ENCODE results near the gene DOCK9. TPM values are rescaled to one million over a fixed set of nuclear protein-coding genes. Genes with fewer than 3 reads are reported as not detected.

The DOCK9 gene
- total and polyA plus RNA-seq, 2 experiments from 2014 or later, result 16.4 to 38.9 TPM

DNA sequence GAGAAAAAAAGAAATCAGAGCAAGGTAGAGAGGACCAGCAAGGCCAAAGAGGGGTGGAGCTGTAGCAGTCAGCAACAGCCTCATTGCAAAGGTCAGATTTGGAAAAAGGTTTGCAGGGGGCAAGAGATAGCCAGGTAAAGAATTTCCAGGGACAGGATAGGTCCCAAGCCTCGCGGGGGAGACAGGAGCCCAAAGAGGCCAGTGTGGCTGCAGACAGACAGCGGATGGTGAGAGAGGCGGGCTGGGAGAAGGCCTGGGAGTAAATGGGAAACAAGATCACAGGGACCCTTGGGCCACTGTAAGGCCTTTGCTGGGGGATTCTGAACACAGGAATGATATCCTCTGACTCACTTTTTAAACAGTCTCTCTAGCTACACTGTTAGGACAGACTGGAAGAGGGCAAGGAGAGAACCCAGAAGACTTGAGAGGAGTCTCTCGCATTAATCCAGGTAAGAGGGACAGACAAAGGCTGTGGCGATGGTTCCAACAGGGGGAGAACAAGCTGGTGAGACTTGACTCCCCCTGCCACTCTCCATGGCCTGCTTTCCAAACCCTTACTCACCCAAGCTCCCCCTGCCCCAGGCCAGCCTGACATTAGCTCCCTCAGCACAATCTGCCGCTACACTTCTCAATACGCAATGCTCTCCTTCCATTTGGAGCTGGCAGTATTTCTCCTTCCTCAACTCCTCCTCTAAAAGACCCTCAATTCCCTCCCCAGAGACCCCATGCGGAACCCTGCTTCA lies 31.8 kb downstream of the DOCK9 start:
- no peak overlapping the region for H2AFZ ChIP-seq
- DNase-seq (ENCODE audit: low spot score), result no peak
- TF ChIP-seq EZH2phosphoT487 (IDR thresholded peaks at IDR 0.05; ENCODE audit: low read depth, severe bottlenecking, unreplicated experiment), result no peak
- no peak for TF ChIP-seq EZH2 (IDR thresholded peaks at IDR 0.05; ENCODE audit: borderline replicate concordance)
- TF ChIP-seq, protein P1, sequence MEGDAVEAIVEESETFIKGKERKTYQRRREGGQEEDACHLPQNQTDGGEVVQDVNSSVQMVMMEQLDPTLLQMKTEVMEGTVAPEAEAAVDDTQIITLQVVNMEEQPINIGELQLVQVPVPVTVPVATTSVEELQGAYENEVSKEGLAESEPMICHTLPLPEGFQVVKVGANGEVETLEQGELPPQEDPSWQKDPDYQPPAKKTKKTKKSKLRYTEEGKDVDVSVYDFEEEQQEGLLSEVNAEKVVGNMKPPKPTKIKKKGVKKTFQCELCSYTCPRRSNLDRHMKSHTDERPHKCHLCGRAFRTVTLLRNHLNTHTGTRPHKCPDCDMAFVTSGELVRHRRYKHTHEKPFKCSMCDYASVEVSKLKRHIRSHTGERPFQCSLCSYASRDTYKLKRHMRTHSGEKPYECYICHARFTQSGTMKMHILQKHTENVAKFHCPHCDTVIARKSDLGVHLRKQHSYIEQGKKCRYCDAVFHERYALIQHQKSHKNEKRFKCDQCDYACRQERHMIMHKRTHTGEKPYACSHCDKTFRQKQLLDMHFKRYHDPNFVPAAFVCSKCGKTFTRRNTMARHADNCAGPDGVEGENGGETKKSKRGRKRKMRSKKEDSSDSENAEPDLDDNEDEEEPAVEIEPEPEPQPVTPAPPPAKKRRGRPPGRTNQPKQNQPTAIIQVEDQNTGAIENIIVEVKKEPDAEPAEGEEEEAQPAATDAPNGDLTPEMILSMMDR (IDR thresholded peaks at IDR 0.05; ENCODE audit: poor library complexity), result no peak
- no peak overlapping the region for H3K4me3 ChIP-seq
- no peaks in the 10 kb centered on the region for H3K27me3 ChIP-seq
- H3K4me2 ChIP-seq, result no peak overlapping the region
- WGBS (ENCODE audit: low lambda C conversion rate, missing lambda C conversion rate), result 93% methylated on average over 9 of the region's 9 CpGs
- no peaks in the 10 kb centered on the region for H4K20me1 ChIP-seq (ENCODE audit: insufficient read depth, poor library complexity, severe bottlenecking)
- no peaks in the 10 kb centered on the region for H3K9me2 ChIP-seq (replicated peaks; ENCODE audit: insufficient read depth)
- no peaks in the 10 kb centered on the region for H3K36me3 ChIP-seq (replicated peaks; ENCODE audit: insufficient read depth, low read depth)
- no peaks in the 10 kb centered on the region for H3K79me2 ChIP-seq
- no peaks in the 10 kb centered on the region for H3K9me3 ChIP-seq (ENCODE audit: low read depth)
- no peaks in the 10 kb centered on the region for H3K4me1 ChIP-seq (ENCODE audit: insufficient read depth)
- H3K27ac ChIP-seq, result no peak overlapping the region

- H3K4me1 ChIP-seq (ENCODE audit: insufficient read depth), result no peaks in the 10 kb centered on the region
- no peaks in the 10 kb centered on the region for H3K36me3 ChIP-seq (replicated peaks; ENCODE audit: insufficient read depth, low read depth)
- 94% methylated on average over 5 of the region's 5 CpGs for WGBS (ENCODE audit: low lambda C conversion rate, missing lambda C conversion rate)
- no peak overlapping the region for H2AFZ ChIP-seq
- DNase-seq (ENCODE audit: low spot score), result no peak
- H3K4me2 ChIP-seq, result no peak overlapping the region
- H3K9me3 ChIP-seq (ENCODE audit: low read depth), result no peaks in the 10 kb centered on the region
- TF ChIP-seq EZH2 (IDR thresholded peaks at IDR 0.05; ENCODE audit: borderline replicate concordance) (no peak), EZH2phosphoT487 (IDR thresholded peaks at IDR 0.05; ENCODE audit: low read depth, severe bottlenecking, unreplicated experiment) (no peak)
- TF ChIP-seq, protein P1 (IDR thresholded peaks at IDR 0.05; ENCODE audit: poor library complexity), result no peak
- H3K9me2 ChIP-seq (replicated peaks; ENCODE audit: insufficient read depth), result no peaks in the 10 kb centered on the region
- H3K4me3 ChIP-seq, result no peak overlapping the region
- H3K79me2 ChIP-seq, result no peaks in the 10 kb centered on the region
- no peak overlapping the region for H3K27ac ChIP-seq
- no peaks in the 10 kb centered on the region for H3K27me3 ChIP-seq
- H4K20me1 ChIP-seq (ENCODE audit: insufficient read depth, poor library complexity, severe bottlenecking), result no peaks in the 10 kb centered on the region
These were observed 33.5 kb downstream of the DOCK9 start for GRCh38 chr13:98944336-98944735.

DNA sequence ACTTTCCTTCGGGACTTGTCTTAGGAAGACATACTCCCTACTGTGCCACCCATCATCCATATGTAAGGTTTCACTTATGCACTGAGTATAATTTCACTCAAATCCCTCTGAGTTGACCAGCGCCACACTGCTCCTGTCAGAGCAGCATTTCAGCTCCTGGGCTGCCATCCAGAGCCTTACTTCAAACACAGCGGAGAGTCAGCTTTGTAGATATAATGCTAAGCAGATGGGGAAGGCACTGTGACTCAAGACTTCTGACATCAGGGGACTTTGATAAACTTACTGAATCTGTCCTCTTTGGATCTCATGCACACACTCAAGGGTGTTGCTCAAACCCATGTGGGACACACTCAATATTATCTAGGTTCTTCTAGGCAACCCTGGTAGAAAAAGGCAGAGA lies 34.9 kb downstream of the DOCK9 start:
- TF ChIP-seq EZH2 (IDR thresholded peaks at IDR 0.05; ENCODE audit: borderline replicate concordance), result no peak
- TF ChIP-seq EZH2phosphoT487 (IDR thresholded peaks at IDR 0.05; ENCODE audit: low read depth, severe bottlenecking, unreplicated experiment), result no peak
- TF ChIP-seq, protein P1 (IDR thresholded peaks at IDR 0.05; ENCODE audit: poor library complexity), result no peak
- Histone ChIP-seq H3K4me1 (ENCODE audit: insufficient read depth) (peaks cover 6% of the 10 kb centered on the region), H3K79me2 (no peaks in the 10 kb centered on the region), H3K4me2 (no peak overlapping the region), H4K20me1 (ENCODE audit: insufficient read depth, poor library complexity, severe bottlenecking) (no peaks in the 10 kb centered on the region), H3K4me3 (no peak overlapping the region), H2AFZ (no peak overlapping the region), H3K27me3 (no peaks in the 10 kb centered on the region), H3K36me3 (replicated peaks; ENCODE audit: insufficient read depth, low read depth) (no peaks in the 10 kb centered on the region), H3K9me2 (replicated peaks; ENCODE audit: insufficient read depth) (no peaks in the 10 kb centered on the region), H3K27ac (no peak overlapping the region), H3K9me3 (ENCODE audit: low read depth) (no peaks in the 10 kb centered on the region)
- 88% methylated on average over 3 of the region's 3 CpGs for WGBS (ENCODE audit: low lambda C conversion rate, missing lambda C conversion rate)
- no peak for DNase-seq (ENCODE audit: low spot score)

All from hepatocyte (in vitro differentiated cells).